ENCODE data around the gene CALCA. TPM values are rescaled to one million over a fixed set of nuclear protein-coding genes. Genes with fewer than 3 reads are reported as not detected.
"Not testable (repeated sequence)": the region's sequence is repeated elsewhere in the genome, so short reads cannot be mapped to it uniquely, and the experiment has no call there.

Gene CALCA
- total RNA-seq (2014; rRNA removed; shearing (Covaris generic); ENCODE audit: low replicate concordance), result not detected in 2 replicates

- Histone ChIP-seq H4K20me1 (ENCODE audit: insufficient read depth, low read depth, low read length) (no peaks in the 10 kb centered on the region), H3K4me3 (ENCODE audit: low read length) (no peak within 1 kb of the TSS), H3K79me2 (ENCODE audit: low read length) (no peaks in the 10 kb centered on the region), H3K36me3 (ENCODE audit: insufficient read depth, low read length) (no peaks in the 10 kb centered on the region), H3K9ac (ENCODE audit: low read length) (no peak within 1 kb of the TSS), H3K27me3 (ENCODE audit: low read length) (no peaks in the 10 kb centered on the region), H3K4me1 (ENCODE audit: low read length) (no peaks in the 10 kb centered on the region), H2AFZ (ENCODE audit: low read length) (no peak within 1 kb of the TSS), H3K9me3 (ENCODE audit: low read length) (no peaks in the 10 kb centered on the region), H3K4me2 (ENCODE audit: low read depth, low read length, poor library complexity, severe bottlenecking) (no peak within 1 kb of the TSS), H3K27ac (ENCODE audit: low read length) (no peak within 1 kb of the TSS), H3K9me2 (replicated peaks; ENCODE audit: insufficient read depth, low read length) (no peaks in the 10 kb centered on the region)
- no peak for DNase-seq
Observed at GRCh38 chr11:14971865-14972580, at the start of gene CALCA. TSS of gene CALCA (minus strand) at chr11:14972351. CDS start at chr11:14971192, 1,159 bp downstream.

- H4K20me1 ChIP-seq (ENCODE audit: insufficient read depth, low read depth, low read length), result no peaks in the 10 kb centered on the region
- H3K36me3 ChIP-seq (ENCODE audit: insufficient read depth, low read length), result no peaks in the 10 kb centered on the region
- H3K9me2 ChIP-seq (replicated peaks; ENCODE audit: insufficient read depth, low read length), result no peaks in the 10 kb centered on the region
- no peaks in the 10 kb centered on the region for H3K79me2 ChIP-seq (ENCODE audit: low read length)
- no peak overlapping the region for H2AFZ ChIP-seq (ENCODE audit: low read length)
- H3K4me2 ChIP-seq (ENCODE audit: low read depth, low read length, poor library complexity, severe bottlenecking), result no peak overlapping the region
- H3K9me3 ChIP-seq (ENCODE audit: low read length), result no peaks in the 10 kb centered on the region
- H3K27ac ChIP-seq (ENCODE audit: low read length), result no peak overlapping the region
- H3K4me1 ChIP-seq (ENCODE audit: low read length), result no peaks in the 10 kb centered on the region
- no peak overlapping the region for H3K9ac ChIP-seq (ENCODE audit: low read length)
- no peak for DNase-seq
- no peaks in the 10 kb centered on the region for H3K27me3 ChIP-seq (ENCODE audit: low read length)
- no peak overlapping the region for H3K4me3 ChIP-seq (ENCODE audit: low read length)
Observed at GRCh38 chr11:15016200-15016599, 44.0 kb upstream of the CALCA start.

- Histone ChIP-seq H3K9ac (ENCODE audit: low read length) (no peak overlapping the region), H3K4me2 (ENCODE audit: low read depth, low read length, poor library complexity, severe bottlenecking) (no peak overlapping the region), H3K9me3 (ENCODE audit: low read length) (no peaks in the 10 kb centered on the region), H4K20me1 (ENCODE audit: insufficient read depth, low read depth, low read length) (no peaks in the 10 kb centered on the region), H2AFZ (ENCODE audit: low read length) (no peak overlapping the region), H3K36me3 (ENCODE audit: insufficient read depth, low read length) (no peaks in the 10 kb centered on the region), H3K4me3 (ENCODE audit: low read length) (no peak overlapping the region), H3K27me3 (ENCODE audit: low read length) (no peaks in the 10 kb centered on the region), H3K79me2 (ENCODE audit: low read length) (no peaks in the 10 kb centered on the region), H3K9me2 (replicated peaks; ENCODE audit: insufficient read depth, low read length) (no peaks in the 10 kb centered on the region), H3K4me1 (ENCODE audit: low read length) (no peaks in the 10 kb centered on the region), H3K27ac (ENCODE audit: low read length) (no peak overlapping the region)
- DNase-seq, result no peak
Observed at GRCh38 chr11:15011776-15012345, 39.7 kb upstream of the CALCA start.

GRCh38 chr11:15010865-15011264, 38.7 kb upstream of the CALCA start:
- no peak for DNase-seq
- Histone ChIP-seq H3K4me1 (ENCODE audit: low read length) (no peaks in the 10 kb centered on the region), H3K9me2 (replicated peaks; ENCODE audit: insufficient read depth, low read length) (no peaks in the 10 kb centered on the region), H3K27ac (ENCODE audit: low read length) (no peak overlapping the region), H3K36me3 (ENCODE audit: insufficient read depth, low read length) (no peaks in the 10 kb centered on the region), H3K9ac (ENCODE audit: low read length) (no peak overlapping the region), H2AFZ (ENCODE audit: low read length) (no peak overlapping the region), H3K9me3 (ENCODE audit: low read length) (no peaks in the 10 kb centered on the region), H3K4me3 (ENCODE audit: low read length) (no peak overlapping the region), H3K4me2 (ENCODE audit: low read depth, low read length, poor library complexity, severe bottlenecking) (no peak overlapping the region), H3K27me3 (ENCODE audit: low read length) (no peaks in the 10 kb centered on the region), H3K79me2 (ENCODE audit: low read length) (no peaks in the 10 kb centered on the region), H4K20me1 (ENCODE audit: insufficient read depth, low read depth, low read length) (no peaks in the 10 kb centered on the region)

- no peak overlapping the region for H2AFZ ChIP-seq (ENCODE audit: low read length)
- H3K9me3 ChIP-seq (ENCODE audit: low read length), result no peaks in the 10 kb centered on the region
- no peak overlapping the region for H3K4me2 ChIP-seq (ENCODE audit: low read depth, low read length, poor library complexity, severe bottlenecking)
Observed at GRCh38 chr11:15006139-15006759, 34.1 kb upstream of the CALCA start.

GRCh38 chr11:14988133-14988532, 16.0 kb upstream of the CALCA start:
- H3K9me2 ChIP-seq (replicated peaks; ENCODE audit: insufficient read depth, low read length); H3K79me2 ChIP-seq (ENCODE audit: low read length): not testable (repeated sequence)

More at GRCh38 chr11:15006139-15006759, 34.1 kb upstream of the CALCA start:
- H3K4me3 ChIP-seq (ENCODE audit: low read length), result no peak overlapping the region
- no peaks in the 10 kb centered on the region for H3K4me1 ChIP-seq (ENCODE audit: low read length)
- H3K9ac ChIP-seq (ENCODE audit: low read length), result no peak overlapping the region
- no peaks in the 10 kb centered on the region for H4K20me1 ChIP-seq (ENCODE audit: insufficient read depth, low read depth, low read length)
- no peaks in the 10 kb centered on the region for H3K9me2 ChIP-seq (replicated peaks; ENCODE audit: insufficient read depth, low read length)
- DNase-seq, result peak; percentile 84
- H3K27me3 ChIP-seq (ENCODE audit: low read length), result no peaks in the 10 kb centered on the region
- H3K27ac ChIP-seq (ENCODE audit: low read length), result no peak overlapping the region
- H3K79me2 ChIP-seq (ENCODE audit: low read length), result no peaks in the 10 kb centered on the region
- no peaks in the 10 kb centered on the region for H3K36me3 ChIP-seq (ENCODE audit: insufficient read depth, low read length)

GRCh38 chr11:14981507-14981906, 9.4 kb upstream of the CALCA start:
- Histone ChIP-seq H3K27ac (ENCODE audit: low read length) (no peak overlapping the region), H3K36me3 (ENCODE audit: insufficient read depth, low read length) (no peaks in the 10 kb centered on the region), H3K9me2 (replicated peaks; ENCODE audit: insufficient read depth, low read length) (no peaks in the 10 kb centered on the region), H2AFZ (ENCODE audit: low read length) (no peak overlapping the region), H3K4me2 (ENCODE audit: low read depth, low read length, poor library complexity, severe bottlenecking) (no peak overlapping the region), H3K4me1 (ENCODE audit: low read length) (no peaks in the 10 kb centered on the region), H3K79me2 (ENCODE audit: low read length) (no peaks in the 10 kb centered on the region), H3K4me3 (ENCODE audit: low read length) (no peak overlapping the region), H3K27me3 (ENCODE audit: low read length) (no peaks in the 10 kb centered on the region), H4K20me1 (ENCODE audit: insufficient read depth, low read depth, low read length) (no peaks in the 10 kb centered on the region), H3K9ac (ENCODE audit: low read length) (no peak overlapping the region), H3K9me3 (ENCODE audit: low read length) (no peaks in the 10 kb centered on the region)
- no peak for DNase-seq

More at GRCh38 chr11:14988133-14988532, 16.0 kb upstream of the CALCA start:
- H3K4me2 ChIP-seq (ENCODE audit: low read depth, low read length, poor library complexity, severe bottlenecking); H2AFZ ChIP-seq (ENCODE audit: low read length); H3K9ac ChIP-seq (ENCODE audit: low read length); H3K4me3 ChIP-seq (ENCODE audit: low read length); H3K4me1 ChIP-seq (ENCODE audit: low read length); H3K27me3 ChIP-seq (ENCODE audit: low read length); H3K36me3 ChIP-seq (ENCODE audit: insufficient read depth, low read length); H3K9me3 ChIP-seq (ENCODE audit: low read length); H4K20me1 ChIP-seq (ENCODE audit: insufficient read depth, low read depth, low read length); H3K27ac ChIP-seq (ENCODE audit: low read length); DNase-seq: not testable (repeated sequence)

- no peak overlapping the region for H3K4me3 ChIP-seq (ENCODE audit: low read length)
- H4K20me1 ChIP-seq (ENCODE audit: insufficient read depth, low read depth, low read length), result no peaks in the 10 kb centered on the region
- H3K9me2 ChIP-seq (replicated peaks; ENCODE audit: insufficient read depth, low read length), result no peaks in the 10 kb centered on the region
- no peak overlapping the region for H2AFZ ChIP-seq (ENCODE audit: low read length)
- no peak overlapping the region for H3K27ac ChIP-seq (ENCODE audit: low read length)
- H3K9me3 ChIP-seq (ENCODE audit: low read length), result no peaks in the 10 kb centered on the region
- H3K79me2 ChIP-seq (ENCODE audit: low read length), result no peaks in the 10 kb centered on the region
- no peaks in the 10 kb centered on the region for H3K27me3 ChIP-seq (ENCODE audit: low read length)
- no peak overlapping the region for H3K4me2 ChIP-seq (ENCODE audit: low read depth, low read length, poor library complexity, severe bottlenecking)
- no peaks in the 10 kb centered on the region for H3K4me1 ChIP-seq (ENCODE audit: low read length)
- no peak for DNase-seq
- no peak overlapping the region for H3K9ac ChIP-seq (ENCODE audit: low read length)
- no peaks in the 10 kb centered on the region for H3K36me3 ChIP-seq (ENCODE audit: insufficient read depth, low read length)
Observed at GRCh38 chr11:14980854-14981253, 8.7 kb upstream of the CALCA start.

All from Karpas-422 (cell line).